HCEC 1CT (cell line): ENCODE data around the gene EBP.

ENCODE experiments used
- DNase-seq: peaks from one replicate; pipeline ENCODE4 v3.0.0-alpha.2; 2017

EBP gene

DNA sequence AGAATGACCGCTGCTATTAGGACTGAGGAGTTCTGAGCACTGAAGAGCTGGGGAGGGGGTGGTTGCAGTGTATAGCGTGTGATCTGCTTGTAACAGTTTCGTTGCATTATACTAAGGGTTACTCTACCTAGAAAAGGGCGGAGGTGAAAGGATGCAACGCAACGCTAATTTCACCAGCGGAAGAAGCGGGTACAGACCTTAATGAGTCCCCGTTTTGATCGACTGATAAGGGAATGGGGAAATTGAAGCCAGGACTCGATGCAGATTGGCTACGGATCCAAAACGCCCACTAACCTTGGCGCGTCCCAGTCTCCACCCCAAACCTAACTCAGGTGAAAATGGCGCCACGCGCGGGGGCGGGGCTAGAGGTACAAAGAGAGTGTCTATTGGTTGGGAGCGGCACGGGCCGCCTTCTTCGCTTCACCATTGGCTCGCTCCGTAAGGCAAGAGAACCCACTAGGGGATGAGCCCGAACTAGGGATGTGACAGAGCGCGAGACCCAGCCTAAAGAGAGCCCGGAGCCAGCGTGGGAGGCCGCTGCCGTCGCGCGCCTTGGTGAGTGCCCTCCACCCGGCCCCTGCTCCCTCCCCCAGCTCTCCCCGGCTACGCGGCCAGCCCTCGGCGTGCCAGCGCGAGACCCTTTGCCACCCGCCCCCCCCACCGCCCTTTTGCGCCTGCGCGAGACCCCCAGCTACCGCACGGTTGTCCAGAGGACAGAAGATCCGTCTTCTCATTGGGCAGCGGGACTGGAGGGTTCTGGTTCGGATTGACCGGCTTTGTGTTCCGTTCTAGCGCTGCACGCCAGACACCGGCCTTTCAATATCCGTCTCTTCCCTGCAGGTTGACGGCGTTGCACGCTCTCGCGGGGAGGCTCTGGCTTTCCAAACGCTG, at the start of gene EBP:
Gene EBP (plus strand): TSS at position 456 of the 891 bp plus-strand sequence. CDS start 1,964 bp downstream, outside the sequence.
- DNase-seq = peak; percentile 81

DNA sequence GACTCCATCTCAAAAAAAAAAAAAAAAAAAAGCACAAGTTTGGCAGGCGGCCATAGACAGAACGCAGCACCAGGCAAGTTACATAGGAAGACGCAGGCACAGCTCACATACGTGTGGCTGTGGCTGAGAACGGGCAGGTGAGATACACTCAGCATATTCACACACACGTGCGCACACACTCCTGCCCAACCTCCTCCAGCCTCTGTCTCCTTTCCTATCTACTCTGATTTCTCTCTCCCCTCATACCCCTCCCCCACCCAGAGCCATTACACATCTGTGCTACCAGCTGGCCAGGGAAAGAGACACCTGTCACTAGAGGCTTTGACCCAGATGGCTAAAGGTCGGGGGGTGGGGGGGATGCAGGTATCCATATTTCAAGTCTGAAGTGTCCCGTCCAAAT, 49.4 kb upstream of the EBP start:
- no peak for DNase-seq

GRCh38 chrX:48472851-48473703, 48.5 kb upstream of the EBP start:
- no peak for DNase-seq

GRCh38 chrX:48473704-48473990, 48.0 kb upstream of the EBP start:
- no peak for DNase-seq

DNA sequence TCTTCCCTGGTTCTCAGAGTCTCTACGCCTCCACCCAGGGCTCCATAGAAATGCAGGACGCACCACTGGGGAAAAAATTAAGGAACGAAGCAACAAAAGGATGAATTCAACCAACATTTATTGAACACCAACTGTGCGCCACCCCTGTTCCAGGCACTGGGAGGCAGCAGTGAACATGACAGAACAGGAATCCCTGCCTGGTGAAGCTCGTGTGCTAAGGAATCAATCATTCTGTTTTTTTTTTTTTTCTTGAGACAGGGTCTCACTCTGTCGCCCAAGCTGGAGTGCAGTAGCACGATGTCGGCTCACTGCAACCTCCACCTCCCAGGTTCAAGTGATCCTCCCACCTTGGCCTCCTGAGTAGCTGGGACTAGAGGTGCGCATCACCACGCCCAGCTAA, 47.5 kb upstream of the EBP start:
- no peak for DNase-seq

DNA sequence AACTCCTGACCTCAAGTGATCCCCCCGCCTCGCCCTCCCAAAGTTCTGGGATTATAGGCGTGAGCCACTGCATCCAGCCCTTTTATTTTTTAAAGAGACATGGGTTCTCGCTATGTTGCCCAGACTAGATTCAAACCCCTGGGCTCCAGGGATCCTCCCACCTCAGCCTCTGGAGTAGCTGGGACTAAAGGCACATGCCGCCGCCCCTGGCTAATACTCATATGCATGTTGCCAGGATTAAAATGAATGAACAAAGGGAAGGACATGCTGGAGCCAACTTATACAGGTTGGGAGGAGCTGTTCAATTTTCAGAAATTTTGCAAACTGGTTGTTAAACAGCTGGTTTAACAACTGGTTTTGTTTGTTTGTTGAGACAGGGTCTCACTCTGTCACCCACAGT, 47.0 kb upstream of the EBP start:
- no peak for DNase-seq

DNA sequence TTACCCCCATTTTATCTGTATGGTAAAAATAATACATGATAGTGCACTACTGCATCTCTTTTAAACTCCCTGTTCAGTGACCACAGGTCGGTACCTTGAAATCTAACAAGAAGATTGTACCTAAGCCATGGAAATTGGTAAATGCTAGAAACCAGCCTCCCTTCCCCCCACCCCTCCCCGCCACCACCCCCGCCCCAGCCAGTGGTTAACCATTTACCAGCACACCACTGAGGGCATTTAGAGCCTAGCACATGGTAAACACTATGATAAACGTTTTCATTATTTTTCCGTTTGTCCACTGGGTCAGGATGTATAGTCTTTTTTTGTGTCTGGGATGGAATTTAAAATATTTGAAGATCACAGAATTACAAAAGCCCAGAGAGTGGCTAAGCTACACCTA, 46.3 kb upstream of the EBP start:
- DNase-seq = no peak

DNA sequence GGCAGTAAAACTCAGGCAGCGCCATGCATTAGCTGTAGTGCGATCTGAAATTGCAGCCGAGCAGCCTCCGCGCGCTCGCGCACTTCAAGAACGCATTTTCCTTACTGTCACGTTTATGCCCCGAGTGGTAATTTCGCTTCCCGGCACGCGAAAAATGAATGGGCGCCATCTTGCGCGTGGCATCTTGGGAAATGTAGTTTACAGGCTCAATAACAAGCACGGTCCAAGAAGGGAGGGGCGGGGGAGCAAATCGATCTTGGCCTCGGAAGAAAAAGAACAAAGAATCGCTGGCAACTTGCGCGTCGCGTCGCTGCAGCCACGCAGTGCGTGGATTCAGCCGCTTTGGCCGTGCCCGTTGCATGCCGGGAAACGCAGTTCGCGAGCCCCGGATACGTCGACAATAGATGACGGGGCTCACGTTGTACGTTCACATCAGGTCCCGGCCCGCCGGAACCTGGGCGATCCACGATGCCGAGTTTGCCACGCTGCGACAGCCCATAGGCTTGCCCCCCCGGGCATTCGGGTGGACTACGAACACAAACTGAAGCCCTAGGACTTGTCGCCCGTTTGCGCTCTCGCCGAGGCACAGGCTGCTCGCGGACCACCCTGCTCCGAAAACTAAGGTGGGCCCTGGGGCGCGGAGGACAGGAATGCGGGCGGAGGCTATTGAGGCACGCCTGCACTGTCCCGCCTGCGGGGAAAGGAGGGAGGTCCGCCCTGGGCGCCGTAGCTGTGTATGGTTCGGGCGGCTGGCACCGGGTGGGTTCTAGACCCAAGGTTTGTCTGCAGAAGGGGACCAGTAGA, 45.6 kb upstream of the EBP start, which contains the start of gene FTSJ1:
Gene FTSJ1 (plus strand): TSS at position 426 of the 804 bp plus-strand sequence. CDS start 1,849 bp downstream, outside the sequence.
- DNase-seq = peak; percentile 90

DNA sequence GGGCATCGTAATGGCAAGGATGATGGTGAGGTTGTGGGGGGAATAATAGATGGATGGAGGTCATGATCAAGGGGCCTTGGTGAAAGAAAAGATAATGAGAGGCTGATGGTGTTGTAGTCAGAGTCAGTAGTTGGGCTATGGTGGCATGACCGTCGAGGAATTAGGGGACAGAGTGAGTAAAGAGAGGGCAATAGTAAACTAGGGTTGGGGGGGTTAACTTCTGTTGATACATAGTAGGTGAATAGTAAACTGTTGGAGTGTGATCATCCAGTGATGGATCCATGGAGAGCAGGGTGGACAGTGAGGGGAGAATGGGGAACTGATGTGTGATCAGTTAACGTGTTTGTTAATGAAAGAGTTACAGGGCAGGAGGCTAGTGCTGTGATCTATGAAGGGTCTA, 44.7 kb upstream of the EBP start:
- no peak for DNase-seq

DNA sequence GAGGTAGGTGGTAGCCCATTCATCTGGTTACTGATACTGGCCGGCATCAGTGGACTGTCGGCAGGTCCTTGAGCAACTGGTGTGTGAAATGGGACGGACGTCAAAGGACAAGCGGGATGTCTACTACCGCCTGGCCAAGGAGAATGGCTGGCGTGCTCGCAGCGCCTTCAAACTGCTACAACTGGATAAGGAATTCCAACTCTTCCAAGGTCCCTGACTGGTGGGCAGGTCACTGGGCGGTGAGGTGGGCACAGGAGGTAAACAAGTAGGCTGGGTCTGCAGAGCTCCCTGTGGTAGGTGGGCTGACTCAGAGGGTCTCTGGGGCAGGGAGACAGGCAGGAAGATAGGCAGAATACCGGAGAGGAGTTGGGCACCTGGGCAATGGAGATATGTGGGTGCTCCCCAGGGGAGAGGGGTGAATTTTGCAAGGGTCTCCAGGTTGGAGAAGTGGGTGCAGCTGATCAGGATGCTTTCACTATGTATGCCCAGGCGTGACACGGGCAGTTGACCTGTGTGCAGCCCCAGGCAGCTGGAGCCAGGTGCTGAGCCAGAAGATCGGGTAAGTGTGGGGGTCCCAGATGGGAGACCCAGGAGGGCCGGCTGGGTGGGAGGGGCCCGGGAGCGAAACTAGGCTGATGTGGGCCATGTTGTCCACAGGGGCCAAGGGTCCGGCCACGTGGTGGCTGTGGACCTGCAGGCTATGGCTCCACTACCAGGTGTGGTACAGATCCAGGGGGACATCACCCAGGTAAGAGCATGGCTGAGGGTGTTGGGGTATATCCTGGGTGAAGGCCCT, 43.5 kb upstream of the EBP start:
- no peak for DNase-seq

DNA sequence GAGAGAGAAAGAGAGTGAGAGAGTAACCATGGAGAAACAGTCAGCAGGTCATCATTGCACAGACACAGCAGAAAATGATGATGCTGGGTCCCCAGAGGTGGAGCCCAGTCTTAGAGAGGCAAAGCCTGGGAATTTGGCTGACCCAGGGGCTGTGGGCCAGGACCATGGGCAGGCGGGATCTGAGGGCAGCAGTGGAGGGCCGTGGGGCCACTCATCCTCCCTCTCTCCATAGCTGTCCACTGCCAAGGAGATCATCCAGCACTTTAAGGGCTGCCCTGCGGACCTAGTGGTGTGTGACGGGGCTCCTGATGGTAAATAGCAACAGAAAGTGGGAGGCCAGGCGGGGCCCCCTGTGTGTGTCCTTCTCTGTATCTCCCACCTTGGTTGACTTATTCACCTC, 42.8 kb upstream of the EBP start:
- no peak for DNase-seq

DNA sequence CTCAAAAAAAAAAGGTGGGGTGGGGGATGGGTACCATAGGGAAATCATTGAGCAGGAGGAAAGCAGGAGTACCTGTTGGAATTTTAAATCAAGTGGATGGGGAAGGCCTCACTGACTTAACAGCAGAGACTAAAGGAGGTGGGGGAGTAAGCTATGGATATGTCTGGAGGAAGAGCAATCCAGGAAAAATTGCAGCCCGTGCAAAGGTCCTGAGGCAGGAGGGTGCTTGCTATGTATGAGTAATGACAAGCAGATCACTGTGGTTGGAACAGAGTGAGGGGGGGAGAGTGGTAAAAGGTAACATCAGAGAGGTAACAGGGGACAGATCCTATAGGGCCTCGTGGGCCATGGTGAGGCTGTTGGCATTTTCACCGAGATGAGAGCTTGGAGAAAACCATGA, 41.5 kb upstream of the EBP start:
- no peak for DNase-seq

GRCh38 chrX:48480583-48480982, 41.0 kb upstream of the EBP start:
- DNase-seq = no peak

DNA sequence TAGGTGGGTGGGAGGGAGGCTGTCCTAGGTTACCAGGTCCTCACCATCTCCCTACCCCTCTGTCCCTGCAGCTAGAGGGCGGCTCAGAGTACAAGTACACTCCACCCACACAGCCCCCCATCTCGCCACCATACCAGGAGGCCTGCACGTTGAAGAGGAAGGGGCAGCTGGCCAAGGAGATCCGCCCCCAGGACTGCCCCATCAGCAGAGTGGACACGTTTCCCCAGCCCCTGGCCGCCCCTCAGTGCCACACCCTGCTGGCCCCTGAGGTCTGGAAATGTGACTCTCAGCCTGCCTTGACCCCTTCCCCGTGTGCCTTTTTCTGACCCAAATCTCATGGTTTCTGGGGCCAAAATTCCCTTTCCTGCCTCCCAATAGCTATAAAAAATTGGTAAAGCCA, 39.1 kb upstream of the EBP start:
- no peak for DNase-seq

DNA sequence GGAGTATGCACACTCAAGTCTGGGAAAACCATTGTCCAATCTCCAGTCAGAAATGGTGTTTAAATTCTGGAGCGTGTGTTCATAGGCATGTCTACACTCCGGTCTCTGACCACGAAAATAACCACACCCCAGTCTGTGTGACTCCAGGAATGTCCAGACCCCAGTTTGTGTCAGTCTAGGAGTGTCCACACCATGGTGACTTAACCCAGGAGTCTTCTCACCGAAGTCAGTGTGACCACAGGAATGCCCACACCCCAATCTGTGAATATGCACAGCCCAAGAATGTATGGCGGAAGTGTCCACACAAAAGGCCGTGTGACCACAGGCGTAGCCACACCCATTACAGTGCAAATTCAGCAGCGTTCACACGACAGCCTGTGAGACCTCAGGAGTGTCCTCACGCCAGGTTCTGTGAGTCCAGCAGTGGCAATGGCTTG, 34.2 kb upstream of the EBP start:
- DNase-seq = peak; percentile 95

GRCh38 chrX:48488034-48488433, 33.6 kb upstream of the EBP start:
- DNase-seq = no peak

- DNase-seq = no peak
Measured at GRCh38 chrX:48489296-48489695, 32.3 kb upstream of the EBP start.

DNA sequence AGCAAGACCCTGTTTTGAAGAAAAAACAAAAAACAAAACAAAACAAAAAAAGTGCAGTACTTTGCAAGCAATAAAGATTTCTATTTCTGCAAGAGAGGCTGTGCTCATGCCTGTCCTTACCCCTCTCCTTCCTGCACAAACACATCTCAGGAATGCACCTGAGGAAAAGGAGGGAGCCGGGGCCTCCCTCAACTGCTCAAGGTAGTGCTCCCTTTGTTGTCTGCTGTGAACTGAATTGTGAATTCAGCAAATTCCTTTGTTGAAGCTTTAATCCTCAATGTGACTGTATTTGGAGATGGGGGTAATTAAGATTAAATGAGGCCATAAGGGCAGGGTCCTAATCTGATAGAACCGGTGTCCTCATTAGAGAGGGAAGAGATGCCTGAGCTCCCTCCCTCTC, 31.7 kb upstream of the EBP start:
- DNase-seq = no peak

GRCh38 chrX:48490661-48491060, 30.9 kb upstream of the EBP start:
- no peak for DNase-seq

GRCh38 chrX:48491809-48492208, 29.8 kb upstream of the EBP start:
- DNase-seq = no peak

DNA sequence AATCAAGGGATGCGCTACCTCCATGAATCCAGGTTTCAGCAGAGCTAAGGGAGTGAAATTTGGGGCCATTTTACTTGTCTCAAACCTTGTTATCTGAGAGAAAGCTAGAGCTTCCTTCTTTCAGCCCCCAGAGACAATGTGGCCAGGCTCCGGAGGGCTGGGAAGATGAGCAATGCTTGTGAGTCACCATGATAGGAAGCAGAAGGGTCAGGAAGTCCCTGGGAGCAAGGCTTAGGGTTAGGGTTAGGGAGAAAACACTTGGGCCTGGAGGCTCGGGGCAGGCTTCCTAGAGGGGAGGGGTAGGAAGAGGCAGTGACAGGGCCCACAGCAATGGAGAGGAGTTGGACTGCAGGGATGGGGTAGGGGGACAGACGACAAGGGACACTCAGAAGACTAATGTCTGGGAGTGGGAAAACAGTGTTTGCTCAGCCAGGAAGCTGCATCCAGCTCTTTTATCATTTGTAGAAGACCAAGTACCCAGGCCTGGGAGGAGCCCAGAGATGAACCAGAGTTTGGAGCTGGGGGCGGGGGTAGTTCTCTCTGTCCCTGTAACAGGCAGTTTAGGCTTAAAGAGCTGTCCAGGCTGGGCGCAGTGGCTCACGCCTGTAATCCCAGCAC, 29.2 kb upstream of the EBP start:
- peak; percentile 68 for DNase-seq

DNA sequence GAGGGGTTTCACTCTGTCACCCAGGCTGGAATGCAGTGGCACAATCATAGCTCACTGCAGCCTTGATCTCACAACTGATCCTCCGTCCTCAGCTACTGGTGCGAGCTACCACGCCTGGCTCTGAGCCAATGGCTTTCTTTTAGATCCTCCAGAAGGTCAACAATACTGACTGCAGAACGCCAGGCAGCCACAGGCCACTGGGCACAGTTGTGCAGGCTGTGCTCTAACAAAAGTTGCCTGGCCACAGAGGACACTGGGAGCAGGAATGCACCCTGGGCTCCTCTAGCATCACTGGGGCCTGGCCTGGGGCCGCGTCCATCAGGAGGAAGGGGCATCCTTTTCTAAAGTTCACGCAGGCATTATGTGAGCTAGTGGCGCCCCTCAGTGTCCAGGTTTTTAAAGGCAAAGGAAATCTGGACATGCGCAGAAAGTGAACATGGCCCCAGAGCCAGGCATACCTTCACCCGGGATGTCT, 27.7 kb upstream of the EBP start:
- peak; percentile 44 for DNase-seq
